ENCODE data around the gene FAM83D. TPM values are rescaled to one million over a fixed set of nuclear protein-coding genes. Genes with fewer than 3 reads are reported as not detected.

Gene FAM83D
- total RNA-seq, 1 experiment from 2014 or later, result 48.1 TPM

GRCh38 chr20:38920411-38920810, 5.8 kb upstream of the FAM83D start:
- Mint-ChIP-seq H3K27me3 (ENCODE audit: low read depth) (no peaks in the 10 kb centered on the region; the same call in 1 of the 2 replicates), H3K36me3 (ENCODE audit: insufficient read depth in 1 of 3, low read depth in 3 of 3) (no peaks in the 10 kb centered on the region; a peak in 1 of 7 replicates), H3K27ac (no peak overlapping the region), H3K9me3 (no peaks in the 10 kb centered on the region), H3K4me3 (no peak overlapping the region), H3K4me1 (no peaks in the 10 kb centered on the region)
- H3K4ac ChIP-seq (ENCODE audit: low read depth, low read length), result no peak overlapping the region
- no CpG with 5 or more reads among the region's 3 CpGs for WGBS (ENCODE audit: extremely low coverage, insufficient read length, low lambda C conversion rate)
- H2BK15ac ChIP-seq (ENCODE audit: low read depth, low read length), result no peak overlapping the region
- no peak overlapping the region for H2BK12ac ChIP-seq (ENCODE audit: insufficient read length, low read depth, low read length)
- TF ChIP-seq, protein P1, sequence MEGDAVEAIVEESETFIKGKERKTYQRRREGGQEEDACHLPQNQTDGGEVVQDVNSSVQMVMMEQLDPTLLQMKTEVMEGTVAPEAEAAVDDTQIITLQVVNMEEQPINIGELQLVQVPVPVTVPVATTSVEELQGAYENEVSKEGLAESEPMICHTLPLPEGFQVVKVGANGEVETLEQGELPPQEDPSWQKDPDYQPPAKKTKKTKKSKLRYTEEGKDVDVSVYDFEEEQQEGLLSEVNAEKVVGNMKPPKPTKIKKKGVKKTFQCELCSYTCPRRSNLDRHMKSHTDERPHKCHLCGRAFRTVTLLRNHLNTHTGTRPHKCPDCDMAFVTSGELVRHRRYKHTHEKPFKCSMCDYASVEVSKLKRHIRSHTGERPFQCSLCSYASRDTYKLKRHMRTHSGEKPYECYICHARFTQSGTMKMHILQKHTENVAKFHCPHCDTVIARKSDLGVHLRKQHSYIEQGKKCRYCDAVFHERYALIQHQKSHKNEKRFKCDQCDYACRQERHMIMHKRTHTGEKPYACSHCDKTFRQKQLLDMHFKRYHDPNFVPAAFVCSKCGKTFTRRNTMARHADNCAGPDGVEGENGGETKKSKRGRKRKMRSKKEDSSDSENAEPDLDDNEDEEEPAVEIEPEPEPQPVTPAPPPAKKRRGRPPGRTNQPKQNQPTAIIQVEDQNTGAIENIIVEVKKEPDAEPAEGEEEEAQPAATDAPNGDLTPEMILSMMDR (conservative IDR thresholded peaks at IDR 0.05), result no peak
- no peak overlapping the region for H2BK5ac ChIP-seq (ENCODE audit: insufficient read length, low read length)
- H4K5ac ChIP-seq (ENCODE audit: insufficient read length, low read depth, low read length), result no peak overlapping the region
- H2AFZ ChIP-seq (ENCODE audit: low read length), result no peak overlapping the region
- no peak overlapping the region for H3K9ac ChIP-seq (ENCODE audit: extremely low read depth, insufficient read length, low read length)
- H3K23me2 ChIP-seq (ENCODE audit: insufficient read length, low read depth, low read length, poor library complexity, severe bottlenecking), result no peaks in the 10 kb centered on the region
- no peaks in the 10 kb centered on the region for H3K79me2 ChIP-seq (ENCODE audit: insufficient read depth, low read length)
- no peak overlapping the region for H4K8ac ChIP-seq (replicated peaks; ENCODE audit: insufficient read length, low read depth, low read length)
- no peak for DNase-seq
- no peak overlapping the region for H3K4me2 ChIP-seq (ENCODE audit: insufficient read depth, insufficient read length, low read length)
- no peak overlapping the region for H3K18ac ChIP-seq (ENCODE audit: insufficient read length, low read depth, low read length)
- no peak overlapping the region for H2BK20ac ChIP-seq (ENCODE audit: low read depth, low read length, poor library complexity, severe bottlenecking)
- H3T11ph ChIP-seq (ENCODE audit: low read length), result no peak overlapping the region
- H3K56ac ChIP-seq (ENCODE audit: insufficient read length, low read depth, low read length), result no peak overlapping the region
- no peak overlapping the region for H4K91ac ChIP-seq (ENCODE audit: insufficient read length, low read depth, low read length)
- H3K27ac ChIP-seq (ENCODE audit: insufficient read length, low read depth, low read length), result no peak overlapping the region
- no peak overlapping the region for H3K23ac ChIP-seq (ENCODE audit: insufficient read length, low read depth, low read length)
- no peaks in the 10 kb centered on the region for H3K27me3 ChIP-seq (ENCODE audit: insufficient read depth, low read length)
- H2BK120ac ChIP-seq (ENCODE audit: low read depth, low read length, poor library complexity, severe bottlenecking), result no peak overlapping the region
- H2AK5ac ChIP-seq (ENCODE audit: insufficient read length, low read length), result no peak overlapping the region
- no peaks in the 10 kb centered on the region for H3K79me1 ChIP-seq (ENCODE audit: insufficient read depth, low read depth, low read length, poor library complexity, severe bottlenecking)
- no peaks in the 10 kb centered on the region for H3K9me3 ChIP-seq (ENCODE audit: control insufficient read depth, low read depth, low read length)
- no peaks in the 10 kb centered on the region for H3K4me1 ChIP-seq (ENCODE audit: insufficient read depth, low read length)
- no peak overlapping the region for H3K14ac ChIP-seq (ENCODE audit: insufficient read depth, low read length)
- no peaks in the 10 kb centered on the region for H4K20me1 ChIP-seq (ENCODE audit: control insufficient read depth, insufficient read depth, insufficient read length)
